HG02885 (cell line): Measurements from ENCODE around the gene RGL1.

ENCODE experiments used
- ATAC-seq: cut with Tn5 transposase; IDR thresholded peaks from one replicate; pipeline ENCODE4 v1.9.1; 2021; ENCODE audit warnings: mild to moderate bottlenecking; ENCODE audit not compliant: unreplicated experiment, poor library complexity

Gene RGL1

DNA sequence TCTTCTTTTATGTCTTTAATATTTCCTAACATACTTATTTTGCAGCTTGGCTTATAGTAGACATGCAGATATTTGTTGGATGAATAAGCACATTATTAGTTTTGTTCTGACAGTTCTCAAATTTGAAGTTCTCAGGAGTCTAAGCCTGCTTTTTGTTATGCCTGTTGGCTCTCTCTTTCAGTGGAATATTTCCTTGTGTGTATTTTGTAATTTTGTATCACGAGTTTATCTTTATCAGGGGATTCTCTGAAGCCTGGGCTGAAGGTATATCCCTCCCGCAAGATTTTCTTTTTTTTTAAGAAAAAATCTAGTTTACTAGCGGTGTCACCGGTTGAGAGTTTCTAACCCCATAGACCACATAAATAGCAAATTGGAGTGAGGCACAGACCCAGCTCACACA, 105.9 kb downstream of the RGL1 start:
- no peak for ATAC-seq

DNA sequence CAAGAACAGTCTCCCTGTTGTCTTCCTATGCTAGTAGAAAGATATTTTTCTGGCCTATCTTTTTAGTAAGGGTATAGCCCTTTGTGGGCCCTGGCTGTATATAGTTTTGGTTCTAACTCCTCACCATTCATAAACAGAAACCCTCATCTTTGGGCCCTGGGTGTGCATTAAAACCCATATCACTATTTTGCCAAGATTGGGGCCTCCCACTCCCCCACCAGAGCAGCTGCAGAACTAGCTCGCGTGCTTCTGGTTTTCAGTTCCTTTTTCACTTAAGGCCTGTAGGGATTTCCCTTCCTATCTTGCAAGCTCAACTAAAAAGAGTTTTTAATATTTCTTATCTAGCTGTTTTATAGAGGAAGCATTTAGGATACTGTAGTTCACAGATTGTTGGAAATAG, 106.4 kb downstream of the RGL1 start:
- peak; percentile 81 for ATAC-seq

- peak; percentile 51 for ATAC-seq
These were observed 107.5 kb downstream of the RGL1 start for GRCh38 chr1:183912265-183912886.

DNA sequence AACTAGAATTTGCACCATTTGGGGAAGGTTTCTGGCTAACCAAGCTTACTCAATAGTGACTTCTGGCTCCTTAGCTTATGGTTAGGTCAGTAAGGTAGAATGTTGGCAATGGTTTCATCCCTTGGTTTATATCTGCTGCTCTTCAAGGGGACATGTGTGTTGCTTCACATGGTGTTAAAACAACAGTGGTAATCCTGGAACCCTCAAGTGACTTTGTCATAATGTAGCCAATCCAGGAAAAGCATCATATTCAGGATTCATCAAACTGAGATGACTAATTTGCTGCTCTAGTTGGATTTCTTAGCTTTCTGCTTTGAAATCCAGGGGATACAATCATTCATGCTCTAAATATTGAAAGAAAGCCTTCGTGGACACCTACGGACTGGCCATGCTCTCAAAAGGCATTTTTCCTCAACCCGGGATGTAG, 108.7 kb downstream of the RGL1 start:
- no peak for ATAC-seq

DNA sequence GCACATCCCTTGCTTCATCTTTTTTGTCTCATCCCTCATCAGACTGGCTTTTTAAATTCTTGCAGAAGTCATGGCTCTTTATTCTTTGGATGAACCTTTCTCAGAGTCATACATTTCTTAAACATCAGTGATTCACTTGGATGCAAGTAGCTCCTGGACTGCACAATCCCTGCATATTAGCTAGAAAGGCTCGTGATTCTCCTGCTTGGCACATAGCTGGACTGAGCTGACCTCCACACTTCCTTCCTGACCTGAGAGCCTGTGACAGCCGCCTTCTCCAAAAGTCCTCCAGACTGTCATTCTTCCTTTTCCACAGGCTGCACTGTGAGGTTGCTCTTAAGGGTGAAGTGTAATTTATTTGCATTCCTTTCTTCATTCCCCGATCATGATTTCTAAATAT, 109.4 kb downstream of the RGL1 start:
- no peak for ATAC-seq

DNA sequence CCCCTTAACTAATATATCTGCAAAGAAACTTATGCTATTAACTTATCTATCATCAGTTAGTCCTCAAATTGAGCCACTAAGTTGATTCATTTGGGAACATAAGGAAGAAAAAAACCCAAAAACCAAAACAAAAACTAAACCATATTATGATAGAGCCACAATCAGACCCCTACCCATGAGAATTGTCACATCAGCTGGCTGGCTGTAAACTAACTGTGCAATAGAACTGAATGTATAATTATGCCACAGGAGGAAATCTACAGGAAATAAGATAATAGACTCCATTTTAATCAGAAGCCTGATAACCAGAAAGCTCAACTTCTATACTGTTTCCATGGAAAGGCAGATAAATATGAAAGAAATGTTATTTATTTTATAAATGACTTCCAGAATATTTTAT, 110.0 kb downstream of the RGL1 start:
- ATAC-seq: no peak

- peak; percentile 41 for ATAC-seq
These were observed 110.9 kb downstream of the RGL1 start for GRCh38 chr1:183915625-183916510.

DNA sequence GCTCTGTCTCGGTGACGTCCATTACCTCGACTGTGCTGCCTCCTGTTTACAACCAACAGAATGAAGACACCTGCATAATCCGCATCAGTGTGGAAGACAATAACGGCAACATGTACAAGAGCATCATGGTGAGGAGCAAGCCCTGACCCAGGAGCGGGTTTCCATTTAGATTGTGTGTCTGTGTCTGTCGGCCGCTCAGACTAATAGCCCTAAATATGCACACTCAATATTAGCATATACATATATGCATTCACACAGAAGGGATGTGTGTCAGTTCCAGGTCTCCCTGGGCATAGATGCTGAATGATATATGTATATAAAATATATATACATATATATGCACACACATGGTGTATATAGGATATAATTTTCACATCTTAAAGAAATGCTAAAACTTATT, 111.7 kb downstream of the RGL1 start:
- no peak for ATAC-seq

DNA sequence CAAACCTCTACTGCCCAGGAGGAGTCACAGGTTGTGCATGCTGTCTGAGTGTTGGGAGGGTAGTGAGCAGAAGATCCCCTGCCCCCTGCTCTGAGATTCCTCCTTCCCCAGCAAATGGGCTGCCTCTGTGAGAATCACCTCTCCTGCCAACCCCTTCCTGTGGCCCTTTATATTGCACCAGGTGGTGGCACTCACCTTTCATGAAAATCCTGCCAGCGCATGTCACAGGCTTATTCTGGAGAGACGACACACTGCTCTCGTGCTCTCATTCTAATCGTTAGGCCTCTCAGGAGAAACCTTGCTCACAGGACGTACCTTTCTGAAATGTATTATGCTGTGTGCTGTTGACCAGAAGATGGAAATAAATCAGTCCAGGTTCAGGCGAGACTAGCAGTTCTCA, 113.7 kb downstream of the RGL1 start:
- no peak for ATAC-seq

DNA sequence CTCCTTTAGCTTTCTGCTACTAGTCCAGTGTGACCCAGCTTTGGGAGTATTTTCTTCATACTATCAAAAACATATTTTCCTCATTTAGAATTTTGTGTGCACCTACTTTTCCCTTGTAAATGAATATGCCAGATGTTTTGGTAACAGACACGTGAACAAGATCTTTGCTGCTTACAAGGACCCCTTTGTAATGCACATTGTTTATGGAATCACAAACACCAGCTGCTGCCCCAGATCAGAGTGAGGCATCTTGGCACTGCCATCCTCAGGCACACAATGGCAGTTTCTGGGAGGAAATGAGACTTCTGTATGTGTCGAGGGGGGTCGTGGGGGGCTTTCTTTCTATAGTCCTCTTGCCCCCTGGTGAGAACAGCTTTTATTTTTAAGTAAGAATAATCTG, 115.7 kb downstream of the RGL1 start:
- ATAC-seq: no peak

DNA sequence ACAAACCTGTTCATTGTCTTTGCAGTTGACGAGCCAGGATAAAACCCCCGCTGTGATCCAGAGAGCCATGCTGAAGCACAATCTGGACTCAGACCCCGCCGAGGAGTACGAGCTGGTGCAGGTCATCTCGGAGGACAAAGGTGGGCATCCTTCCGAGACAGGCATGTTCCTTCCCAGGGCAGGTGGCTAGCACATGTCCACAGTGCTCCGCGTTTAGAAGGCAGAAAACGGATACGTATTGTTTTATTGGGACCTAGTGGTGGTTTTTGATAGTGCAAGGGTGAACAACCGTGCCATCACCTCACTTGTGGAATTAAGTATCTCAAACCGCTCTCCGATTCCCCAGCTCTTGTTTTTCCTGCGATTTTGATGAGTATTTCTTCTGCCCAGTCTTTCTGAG, 117.3 kb downstream of the RGL1 start:
- ATAC-seq: no peak

DNA sequence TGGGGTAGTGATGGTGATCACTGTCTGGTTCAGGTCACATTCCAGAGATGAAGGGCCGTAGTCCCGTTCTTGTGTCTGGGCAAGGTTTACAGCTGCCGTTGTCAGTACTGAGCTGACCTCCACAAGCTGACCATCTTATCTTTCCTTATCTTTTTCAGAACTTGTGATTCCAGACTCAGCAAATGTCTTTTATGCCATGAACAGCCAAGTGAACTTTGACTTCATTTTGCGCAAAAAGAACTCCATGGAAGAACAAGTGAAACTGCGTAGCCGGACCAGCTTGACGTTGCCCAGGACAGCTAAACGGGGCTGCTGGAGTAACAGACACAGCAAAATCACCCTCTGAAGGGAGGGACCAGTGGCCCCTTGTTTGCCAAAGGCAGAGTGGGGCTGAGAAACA, 121.0 kb downstream of the RGL1 start:
- ATAC-seq: no peak

- ATAC-seq: no peak
These were observed 122.1 kb downstream of the RGL1 start for GRCh38 chr1:183926983-183927382.

GRCh38 chr1:183931646-183932271, 126.8 kb downstream of the RGL1 start:
- ATAC-seq: no peak

GRCh38 chr1:183932412-183932811, 127.5 kb downstream of the RGL1 start:
- ATAC-seq: no peak

DNA sequence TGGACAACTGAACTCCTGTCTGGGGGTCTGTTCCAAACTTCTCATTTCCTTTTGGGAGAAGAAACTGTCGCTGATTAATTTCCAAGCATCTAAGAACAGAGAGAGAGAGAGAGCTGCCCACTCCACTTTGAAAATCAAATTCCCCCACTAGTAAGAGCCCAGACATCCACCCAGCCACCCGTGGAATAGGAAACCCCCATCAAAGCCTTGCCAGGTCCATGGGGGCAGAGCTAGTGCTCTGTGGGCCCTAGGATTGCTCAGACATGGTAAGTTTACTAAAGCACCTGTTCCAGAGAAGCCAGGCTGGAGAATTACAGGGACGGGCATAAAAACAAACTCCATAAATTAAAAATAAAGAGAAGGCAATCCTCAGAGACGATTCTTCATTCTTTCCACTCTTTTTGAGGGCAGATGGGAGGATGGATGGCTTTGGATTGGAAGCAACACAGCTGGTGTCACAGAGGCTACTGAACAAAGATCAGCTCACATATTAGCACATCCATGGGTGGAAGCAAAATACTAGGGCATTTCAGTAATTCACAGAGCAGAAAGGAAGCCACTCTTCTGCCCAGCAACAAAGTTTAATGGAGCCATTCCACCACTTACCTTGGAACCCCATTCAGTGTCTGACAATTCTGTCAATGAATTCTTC, 128.7 kb downstream of the RGL1 start:
- ATAC-seq: no peak

- ATAC-seq: no peak
These were observed 129.4 kb downstream of the RGL1 start for GRCh38 chr1:183934314-183934713.

DNA sequence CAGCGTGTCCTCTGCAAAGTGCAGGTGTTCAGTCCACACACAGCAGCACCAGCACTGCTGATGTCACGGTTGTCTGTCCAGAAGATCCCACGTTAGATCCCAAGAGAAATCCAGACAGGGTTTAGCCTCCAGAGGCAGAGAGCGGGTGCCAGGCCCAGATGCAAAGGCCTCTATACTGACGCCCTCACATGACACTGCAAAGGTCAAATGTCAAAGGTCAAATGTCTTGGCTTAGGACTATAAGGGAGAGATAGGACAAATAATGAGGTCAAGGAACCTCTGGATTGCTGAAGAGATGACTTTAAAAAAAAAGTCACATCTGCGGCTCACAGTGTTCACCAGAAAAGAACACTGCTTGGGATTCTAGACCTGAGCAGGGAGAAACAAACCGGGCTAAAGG, 131.1 kb downstream of the RGL1 start:
- ATAC-seq: no peak

GRCh38 chr1:183936791-183937190, 131.9 kb downstream of the RGL1 start:
- no peak for ATAC-seq

DNA sequence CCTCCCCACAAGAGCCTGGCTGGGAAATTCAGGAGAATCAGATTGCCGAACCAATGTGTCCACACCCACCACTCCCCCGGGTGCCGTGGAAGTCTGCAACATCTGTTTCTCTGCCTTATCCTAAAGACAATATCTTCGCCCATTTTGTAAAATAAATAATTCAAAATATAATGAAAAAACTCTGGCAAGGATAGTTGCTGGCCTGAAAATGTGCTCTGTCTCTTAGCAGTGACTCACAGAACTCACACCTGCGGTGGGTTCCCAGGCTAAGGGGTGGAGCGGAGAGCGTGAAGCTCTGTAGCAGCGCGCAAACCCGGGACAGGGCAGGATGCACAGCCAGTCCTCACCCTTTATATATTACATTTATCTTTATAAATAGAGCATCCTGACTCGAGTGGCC, 132.7 kb downstream of the RGL1 start:
- ATAC-seq: no peak

DNA sequence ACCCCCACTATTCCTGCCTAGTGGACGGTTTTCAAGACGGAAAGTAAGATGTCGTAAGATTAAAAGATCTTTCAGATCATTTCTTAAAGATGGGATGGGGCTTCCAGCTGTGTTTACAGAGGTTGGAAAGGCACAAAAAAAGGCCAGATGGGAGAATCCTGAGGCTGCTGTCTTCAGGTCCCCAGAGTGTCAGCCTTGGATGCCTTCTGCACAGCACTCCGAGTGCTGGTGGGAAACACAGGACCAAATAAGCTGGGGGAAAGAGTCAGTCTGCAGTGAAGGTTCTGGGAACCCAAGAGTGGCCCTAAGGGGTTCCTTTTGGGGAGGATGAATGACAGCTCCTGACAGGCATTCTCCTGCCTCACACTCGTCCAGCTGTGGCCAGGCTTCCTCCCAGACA, 136.1 kb downstream of the RGL1 start:
- no peak for ATAC-seq
